Stimulated activated CD4-positive, alpha-beta T cell treated with anti-CD3 and anti-CD28 coated beads, TNF-alpha, amount 100 ng/mL, for 4 hours (primary cell): ENCODE results near the gene TRMT2A.
"Not testable (repeated sequence)": the region's sequence is repeated elsewhere in the genome, so short reads cannot be mapped to it uniquely, and the experiment has no call there.

Source experiments
- DNase-seq, 3 experiments: peaks; one replicate each; pipeline ENCODE4 v3.0.0-alpha.2; 2020; ENCODE audit warnings: low read depth in 3 of 3

TRMT2A gene

GRCh38 chr22:20116951-20117632 is at the start of gene TRMT2A:
TSS of gene TRMT2A (minus strand) at chr22:20117226. CDS start at chr22:20116906, 320 bp downstream.
- peak; percentile 90 to 94 (median 93) for DNase-seq

- DNase-seq: no peak
Observed at GRCh38 chr22:20166703-20167102, 49.7 kb upstream of the TRMT2A start.

GRCh38 chr22:20165913-20166312 is 48.9 kb upstream of the TRMT2A start:
- DNase-seq: no peak

GRCh38 chr22:20165421-20165820 is 48.4 kb upstream of the TRMT2A start:
- no peak for DNase-seq

GRCh38 chr22:20164863-20165262 is 47.8 kb upstream of the TRMT2A start:
- no peak for DNase-seq

GRCh38 chr22:20160041-20160440 is 43.0 kb upstream of the TRMT2A start:
- no peak for DNase-seq

- not testable (repeated sequence) for DNase-seq
Observed at GRCh38 chr22:20159531-20159930, 42.5 kb upstream of the TRMT2A start.

GRCh38 chr22:20159076-20159475 is 42.0 kb upstream of the TRMT2A start:
- DNase-seq: no peak

GRCh38 chr22:20158391-20159036 is 41.5 kb upstream of the TRMT2A start:
- no peak for DNase-seq

- DNase-seq: no peak
Observed at GRCh38 chr22:20157430-20158183, 40.6 kb upstream of the TRMT2A start.

- DNase-seq: peak; percentile 78 to 92 (median 79)
Observed at GRCh38 chr22:20156611-20157429, 39.8 kb upstream of the TRMT2A start.

- DNase-seq: no peak
Observed at GRCh38 chr22:20156042-20156389, 39.0 kb upstream of the TRMT2A start.

GRCh38 chr22:20155330-20156041 is 38.5 kb upstream of the TRMT2A start:
- DNase-seq: no peak

GRCh38 chr22:20154602-20155187 is 37.7 kb upstream of the TRMT2A start:
- no peak for DNase-seq

- no peak for DNase-seq
Observed at GRCh38 chr22:20153945-20154344, 36.9 kb upstream of the TRMT2A start.

- no peak for DNase-seq
Observed at GRCh38 chr22:20152464-20152890, 35.5 kb upstream of the TRMT2A start.

- DNase-seq: no peak
Observed at GRCh38 chr22:20151276-20151588, 34.2 kb upstream of the TRMT2A start.

GRCh38 chr22:20150381-20151275 is 33.6 kb upstream of the TRMT2A start, which contains the start of gene CCDC188:
TSS of gene CCDC188 (minus strand) at chr22:20151055. CDS start at chr22:20150986, 69 bp downstream.
- DNase-seq: no peak

GRCh38 chr22:20149257-20150250 is 32.5 kb upstream of the TRMT2A start:
- no peak for DNase-seq
